HG03196 (cell line): Measurements from ENCODE around the gene MPHOSPH9.

ENCODE experiments used
- ATAC-seq: cut with Tn5 transposase; IDR thresholded peaks from one replicate; pipeline ENCODE4 v1.9.1; 2021; ENCODE audit not compliant: unreplicated experiment

Gene MPHOSPH9, protein sequence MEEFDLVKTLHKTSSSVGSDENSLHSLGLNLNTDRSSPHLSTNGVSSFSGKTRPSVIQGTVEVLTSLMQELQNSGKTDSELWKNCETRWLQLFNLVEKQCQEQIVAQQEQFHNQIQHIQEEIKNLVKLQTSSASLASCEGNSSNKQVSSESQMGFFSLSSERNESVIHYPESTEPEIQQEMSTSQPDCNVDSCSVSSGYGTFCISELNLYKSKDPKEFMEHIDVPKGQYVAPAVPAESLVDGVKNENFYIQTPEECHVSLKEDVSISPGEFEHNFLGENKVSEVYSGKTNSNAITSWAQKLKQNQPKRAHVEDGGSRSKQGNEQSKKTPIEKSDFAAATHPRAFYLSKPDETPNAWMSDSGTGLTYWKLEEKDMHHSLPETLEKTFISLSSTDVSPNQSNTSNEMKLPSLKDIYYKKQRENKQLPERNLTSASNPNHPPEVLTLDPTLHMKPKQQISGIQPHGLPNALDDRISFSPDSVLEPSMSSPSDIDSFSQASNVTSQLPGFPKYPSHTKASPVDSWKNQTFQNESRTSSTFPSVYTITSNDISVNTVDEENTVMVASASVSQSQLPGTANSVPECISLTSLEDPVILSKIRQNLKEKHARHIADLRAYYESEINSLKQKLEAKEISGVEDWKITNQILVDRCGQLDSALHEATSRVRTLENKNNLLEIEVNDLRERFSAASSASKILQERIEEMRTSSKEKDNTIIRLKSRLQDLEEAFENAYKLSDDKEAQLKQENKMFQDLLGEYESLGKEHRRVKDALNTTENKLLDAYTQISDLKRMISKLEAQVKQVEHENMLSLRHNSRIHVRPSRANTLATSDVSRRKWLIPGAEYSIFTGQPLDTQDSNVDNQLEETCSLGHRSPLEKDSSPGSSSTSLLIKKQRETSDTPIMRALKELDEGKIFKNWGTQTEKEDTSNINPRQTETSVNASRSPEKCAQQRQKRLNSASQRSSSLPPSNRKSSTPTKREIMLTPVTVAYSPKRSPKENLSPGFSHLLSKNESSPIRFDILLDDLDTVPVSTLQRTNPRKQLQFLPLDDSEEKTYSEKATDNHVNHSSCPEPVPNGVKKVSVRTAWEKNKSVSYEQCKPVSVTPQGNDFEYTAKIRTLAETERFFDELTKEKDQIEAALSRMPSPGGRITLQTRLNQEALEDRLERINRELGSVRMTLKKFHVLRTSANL

DNA sequence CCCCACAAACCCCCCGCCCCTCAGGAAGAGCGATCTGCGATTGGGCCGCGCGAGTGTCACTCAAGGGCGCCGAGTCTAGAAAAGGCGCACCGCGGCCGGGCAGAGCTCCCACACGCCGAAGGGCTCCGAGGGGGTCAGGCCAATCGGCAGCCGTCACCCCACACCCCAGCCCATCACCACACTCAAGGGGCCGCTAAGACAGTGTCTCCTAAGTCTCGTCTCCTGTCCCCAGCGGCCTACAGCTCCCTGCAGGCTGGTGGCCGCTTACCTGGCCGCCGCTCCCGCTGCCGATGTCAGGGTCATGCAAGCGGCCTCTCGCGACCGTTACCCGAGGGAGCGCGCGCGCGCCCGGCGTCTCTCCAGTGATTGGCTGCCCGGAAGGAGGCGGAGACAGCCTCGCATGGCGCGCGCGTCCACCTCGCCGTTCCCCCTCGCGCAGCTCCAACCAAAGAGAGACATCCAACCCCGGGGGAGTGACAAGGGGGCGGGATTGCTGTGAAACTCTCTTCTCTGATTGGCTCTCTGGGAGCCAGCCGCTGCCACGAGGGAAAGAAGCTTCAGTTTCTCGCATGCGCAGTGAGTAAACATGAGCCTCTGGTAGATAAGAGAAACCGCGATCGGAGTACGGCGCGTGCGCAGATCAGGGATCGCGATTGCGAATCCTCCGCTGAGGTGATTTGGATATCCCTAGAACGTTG, at the start of gene MPHOSPH9, which contains the start of gene MTRFR:
TSS of gene MPHOSPH9 (minus strand) at position 335 of the 698 bp plus-strand sequence. CDS start 2,777 bp downstream, outside the sequence.
TSS of gene MTRFR (plus strand) at position 630 of the 698 bp plus-strand sequence. CDS start 20,239 bp downstream, outside the sequence.
- ATAC-seq, result peak; percentile 79

DNA sequence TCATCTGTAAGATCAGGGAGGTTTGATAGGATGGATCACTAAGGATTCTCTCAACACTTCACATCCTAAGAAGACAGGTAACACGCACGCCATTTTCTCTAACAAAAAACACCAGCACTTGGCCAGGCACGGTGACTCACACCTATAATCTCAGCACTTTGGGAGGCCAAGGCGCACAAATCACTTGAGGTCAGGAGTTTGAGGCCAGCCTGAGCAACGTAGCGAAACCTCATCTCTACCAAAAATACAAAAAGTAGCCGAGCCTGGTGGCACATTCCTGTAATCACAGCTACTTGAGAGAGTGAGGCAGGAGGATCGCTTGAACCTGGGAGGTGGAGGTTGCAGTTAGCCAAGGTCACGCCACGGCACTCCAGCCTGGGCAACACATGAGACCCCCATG, 49.2 kb upstream of the MPHOSPH9 start:
- ATAC-seq, result no peak

DNA sequence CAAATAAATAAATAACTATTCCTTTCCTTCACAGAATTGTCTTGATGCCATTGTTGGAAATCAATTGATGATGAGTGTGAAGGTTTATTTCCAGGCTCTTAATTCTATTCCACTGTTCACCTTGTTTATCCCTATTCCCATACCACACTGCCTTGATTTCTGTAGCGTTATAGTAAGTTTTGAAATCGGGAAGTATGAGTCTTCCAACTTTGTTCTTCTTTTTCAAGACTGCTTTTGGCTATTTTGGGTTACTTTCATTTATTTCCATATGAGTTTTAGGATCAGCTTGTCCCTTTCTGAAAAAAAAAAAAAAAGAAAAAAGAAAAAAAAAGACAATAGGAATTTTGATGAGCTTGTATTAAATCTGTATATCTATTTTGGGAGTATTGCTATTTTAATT, 48.0 kb upstream of the MPHOSPH9 start:
- no peak for ATAC-seq

DNA sequence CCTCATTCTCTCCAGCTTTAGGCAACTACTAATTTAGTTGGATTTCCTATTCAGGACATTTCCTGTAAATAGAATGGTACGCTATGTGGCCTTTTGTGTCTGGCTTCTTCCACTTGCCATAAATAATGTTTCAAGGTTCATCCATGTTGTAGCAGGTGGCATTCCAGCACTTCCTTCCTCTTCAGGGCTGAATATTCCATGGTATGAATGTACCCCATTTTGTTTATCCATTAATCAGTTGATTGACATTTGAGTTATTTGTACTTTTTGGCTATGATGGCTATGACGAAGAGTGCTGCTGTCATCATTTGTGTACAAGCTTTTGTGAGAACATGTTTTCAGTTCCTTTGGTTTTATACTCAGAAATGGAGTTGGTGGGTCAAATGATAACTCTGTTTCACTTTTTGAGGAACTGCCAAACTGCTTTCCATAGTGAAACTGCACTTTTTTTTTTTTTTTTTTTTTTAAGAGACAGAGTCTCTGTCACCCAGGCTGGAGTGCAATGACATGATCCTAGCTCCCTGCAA, 45.2 kb upstream of the MPHOSPH9 start:
- peak; percentile 89 for ATAC-seq

DNA sequence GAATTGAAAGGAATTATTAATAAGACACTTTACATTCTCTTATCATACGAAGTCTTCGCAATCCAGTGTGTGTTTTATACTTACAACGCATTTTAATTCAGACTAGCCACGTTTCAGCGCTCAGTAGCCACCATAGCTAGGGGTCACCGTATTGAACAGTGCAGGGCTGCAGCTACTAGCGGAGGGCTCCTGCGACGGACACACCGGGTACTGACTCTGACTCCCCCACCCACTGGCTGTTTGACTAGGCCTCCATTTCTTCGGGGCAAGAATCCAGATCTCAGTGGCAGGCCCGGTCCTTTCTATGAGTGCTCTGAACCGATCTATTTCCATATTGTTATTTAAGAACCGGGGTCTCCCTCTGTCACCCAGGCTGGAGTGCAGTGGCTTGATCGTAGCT, 40.2 kb upstream of the MPHOSPH9 start:
- ATAC-seq, result no peak

DNA sequence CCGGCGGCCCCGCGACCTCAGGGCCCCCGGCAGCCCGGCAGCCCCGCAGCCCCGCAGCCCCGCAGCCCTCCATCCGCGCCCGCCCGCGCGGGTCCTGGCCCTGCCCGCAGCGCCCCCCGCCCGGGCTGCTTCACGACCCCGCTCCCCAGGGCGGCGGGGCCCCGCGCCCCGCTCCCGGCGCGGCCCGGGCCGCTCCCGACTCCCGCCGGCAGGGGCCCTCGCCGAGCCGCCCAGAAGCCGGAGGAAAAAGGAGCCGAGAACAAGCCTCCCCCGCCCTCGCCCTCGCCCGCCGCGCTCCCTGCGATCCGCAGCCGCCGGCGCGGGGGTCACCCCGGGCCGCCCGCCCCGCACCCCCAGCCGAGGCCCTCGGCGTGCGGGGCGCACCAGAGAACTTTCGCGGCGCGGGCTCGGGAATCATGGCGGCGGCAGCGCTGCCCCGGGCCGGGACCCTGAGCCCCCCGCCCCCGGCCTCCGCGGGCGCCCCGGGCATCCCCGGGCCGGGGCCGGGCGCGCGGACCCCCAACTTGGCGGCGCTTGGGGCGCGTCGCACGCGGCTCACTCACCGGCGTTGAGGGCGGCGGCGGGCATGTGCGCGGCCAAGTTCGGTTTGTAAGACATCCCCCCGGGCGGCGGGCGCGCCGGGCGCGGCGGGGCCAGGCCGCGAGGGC, 38.2 kb upstream of the MPHOSPH9 start:
- ATAC-seq, result peak; percentile 38

DNA sequence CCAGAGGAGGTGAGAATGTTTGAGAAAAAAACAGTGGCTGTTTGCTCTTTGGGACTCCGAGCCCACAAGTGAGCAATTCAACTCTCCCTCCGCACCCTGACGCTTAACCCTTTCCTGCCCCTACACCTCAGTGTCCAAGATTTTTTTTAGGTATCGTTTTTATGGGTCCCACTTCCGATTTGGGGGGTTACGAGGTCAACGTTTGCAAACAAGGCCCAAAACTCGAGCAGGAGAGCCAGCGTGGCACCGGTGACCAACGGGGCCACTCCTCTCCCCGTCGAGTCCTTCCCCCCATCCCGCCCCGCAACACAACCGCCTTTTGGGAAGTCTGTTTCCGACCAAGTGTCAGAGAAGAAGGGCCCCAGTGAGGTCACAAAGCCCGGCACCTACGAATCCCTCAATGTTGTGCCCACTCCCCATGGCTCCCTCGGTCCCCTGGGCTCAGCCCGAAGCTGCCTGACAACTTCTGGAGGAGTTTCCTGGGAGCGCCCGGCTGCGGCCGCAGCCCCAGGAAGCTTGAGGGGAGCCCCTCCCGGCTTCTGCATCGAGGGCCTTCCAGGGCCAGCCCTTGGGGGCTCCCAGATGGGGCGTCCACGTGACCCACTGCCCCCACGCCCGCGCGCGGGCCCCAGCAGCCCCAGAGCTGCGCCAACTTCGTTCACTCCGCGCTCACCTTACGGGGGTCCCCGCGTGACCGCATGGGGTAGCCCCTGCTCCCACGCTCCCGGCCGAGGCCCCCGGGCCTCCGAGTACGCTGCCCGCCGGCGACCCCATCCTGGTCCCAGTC, 37.5 kb upstream of the MPHOSPH9 start:
- no peak for ATAC-seq

DNA sequence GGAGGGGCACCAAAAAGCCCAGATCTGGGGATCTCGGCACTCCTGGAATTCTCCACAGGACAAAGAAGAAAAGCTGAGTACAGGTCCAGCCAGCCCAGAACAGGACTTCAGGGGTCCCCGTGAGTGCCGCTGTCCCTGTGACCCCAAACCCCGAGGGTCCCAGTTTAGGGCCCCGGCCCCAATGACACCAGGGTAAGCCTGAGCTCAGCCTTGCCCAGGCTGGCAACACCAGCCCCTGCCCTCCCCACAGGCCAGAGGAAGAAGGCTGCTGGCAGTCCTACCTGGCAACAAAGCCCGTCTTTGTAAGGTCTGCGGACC, 36.9 kb upstream of the MPHOSPH9 start:
- ATAC-seq, result no peak

DNA sequence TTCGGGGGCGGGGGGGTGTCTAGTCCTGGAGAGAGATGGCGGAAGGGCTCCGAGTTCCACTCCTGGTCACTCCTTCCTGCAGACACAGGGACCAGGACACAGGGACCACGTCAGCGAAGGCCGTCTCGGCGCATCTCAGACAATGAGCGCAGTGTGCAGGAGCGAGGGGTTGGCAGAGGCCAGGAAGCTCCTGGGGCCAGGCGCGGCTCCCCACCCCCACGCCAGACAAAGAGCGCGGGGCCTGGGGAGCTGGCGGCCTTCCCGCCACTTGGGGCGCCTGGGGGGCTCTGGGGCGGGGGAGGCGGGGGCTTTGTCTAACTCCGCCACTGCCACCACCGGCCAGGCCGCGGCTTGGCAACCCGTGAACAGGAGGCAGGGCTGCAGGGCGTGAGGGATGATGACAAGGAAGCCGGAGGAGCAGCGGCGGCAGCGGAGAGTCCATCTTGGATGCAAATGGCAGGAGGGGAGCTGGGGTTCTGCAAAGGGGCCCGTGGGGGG, 36.5 kb upstream of the MPHOSPH9 start:
- no peak for ATAC-seq

DNA sequence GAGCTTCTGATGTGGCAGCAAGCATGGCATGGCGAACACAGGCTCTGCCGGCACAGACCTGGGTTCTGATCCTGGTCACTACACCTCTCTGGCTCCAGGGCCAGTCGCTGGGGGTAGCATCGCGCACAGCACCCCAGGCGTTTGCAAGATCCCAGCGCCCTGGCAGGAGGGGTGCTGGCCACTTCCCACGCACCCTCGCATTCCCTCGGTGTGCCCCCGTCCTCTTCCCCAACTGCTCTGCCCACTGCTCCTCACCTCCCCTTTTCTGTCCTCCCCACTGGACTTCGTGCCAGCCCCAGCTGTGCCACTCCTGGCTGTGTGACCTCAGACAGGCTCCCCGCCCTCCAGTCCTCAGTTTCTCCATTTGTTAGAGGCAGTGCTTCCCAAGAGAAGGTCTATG, 35.9 kb upstream of the MPHOSPH9 start:
- no peak for ATAC-seq

DNA sequence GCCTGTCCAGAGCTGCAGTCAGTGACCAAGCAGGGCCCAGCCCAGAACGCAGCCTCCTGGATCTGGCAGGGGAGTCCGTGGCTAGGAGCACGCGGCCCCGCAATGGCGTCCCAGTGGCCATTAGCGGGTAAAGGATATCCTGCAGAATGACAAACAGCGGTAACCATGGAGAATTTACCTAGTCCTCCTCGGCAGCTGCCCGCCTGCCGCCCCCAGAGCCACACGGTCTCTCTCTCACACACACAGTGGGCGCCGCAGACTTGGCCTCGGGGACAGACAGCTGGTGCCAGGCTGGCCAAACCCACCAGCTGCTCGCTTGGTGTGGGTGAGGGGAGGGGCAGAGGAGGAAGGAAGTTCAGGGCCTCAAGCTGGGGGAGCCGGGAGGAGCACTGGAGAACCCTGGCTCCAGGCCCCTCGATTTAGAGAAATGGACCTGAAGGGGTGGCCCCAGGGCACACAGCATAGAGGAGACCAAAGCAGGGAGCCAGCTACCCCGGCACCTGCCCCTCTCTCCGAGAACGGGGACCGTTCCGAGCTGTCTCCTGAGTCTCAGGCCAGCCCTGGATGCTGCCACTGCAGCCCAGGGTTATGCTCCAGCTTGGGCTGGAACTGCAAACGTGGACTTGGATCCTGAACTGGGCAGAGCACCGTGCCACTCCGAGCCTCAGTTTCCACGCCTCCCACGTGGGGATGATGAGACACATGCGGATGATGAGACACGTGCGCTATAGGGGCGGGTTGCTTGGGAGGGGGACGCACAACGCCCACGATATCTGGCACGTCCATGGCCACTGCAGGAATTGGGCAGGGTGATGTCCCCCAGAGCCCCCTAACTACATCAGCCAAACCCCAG, 35.3 kb upstream of the MPHOSPH9 start:
- ATAC-seq, result no peak

DNA sequence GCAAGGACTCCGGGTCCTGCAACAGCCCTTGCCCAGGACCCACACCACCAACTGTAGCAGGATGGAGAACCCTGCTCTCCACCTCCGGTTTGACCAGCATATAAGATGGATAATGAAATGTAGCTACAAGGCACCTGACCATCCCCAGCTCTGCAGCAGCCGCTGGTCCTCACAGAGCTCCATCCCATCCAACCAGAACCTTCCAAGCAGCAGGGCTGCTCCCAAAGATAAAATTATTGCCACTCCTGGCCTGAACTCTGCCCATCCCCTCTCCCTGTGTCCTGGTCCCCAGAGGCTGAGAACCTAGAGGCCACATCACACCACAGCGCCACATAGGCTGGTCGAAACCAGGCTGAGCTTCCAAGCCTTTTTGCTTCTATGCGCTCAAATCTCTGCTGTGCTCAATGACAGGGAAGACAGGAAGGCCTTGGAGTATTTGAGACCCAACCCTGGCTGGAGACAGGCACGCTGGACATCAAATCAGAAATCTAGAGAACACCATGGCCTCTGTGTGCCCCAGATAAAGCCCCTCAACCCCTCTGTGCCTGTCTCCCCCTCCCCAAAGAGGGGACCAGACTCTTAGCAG, 34.5 kb upstream of the MPHOSPH9 start:
- ATAC-seq, result no peak

DNA sequence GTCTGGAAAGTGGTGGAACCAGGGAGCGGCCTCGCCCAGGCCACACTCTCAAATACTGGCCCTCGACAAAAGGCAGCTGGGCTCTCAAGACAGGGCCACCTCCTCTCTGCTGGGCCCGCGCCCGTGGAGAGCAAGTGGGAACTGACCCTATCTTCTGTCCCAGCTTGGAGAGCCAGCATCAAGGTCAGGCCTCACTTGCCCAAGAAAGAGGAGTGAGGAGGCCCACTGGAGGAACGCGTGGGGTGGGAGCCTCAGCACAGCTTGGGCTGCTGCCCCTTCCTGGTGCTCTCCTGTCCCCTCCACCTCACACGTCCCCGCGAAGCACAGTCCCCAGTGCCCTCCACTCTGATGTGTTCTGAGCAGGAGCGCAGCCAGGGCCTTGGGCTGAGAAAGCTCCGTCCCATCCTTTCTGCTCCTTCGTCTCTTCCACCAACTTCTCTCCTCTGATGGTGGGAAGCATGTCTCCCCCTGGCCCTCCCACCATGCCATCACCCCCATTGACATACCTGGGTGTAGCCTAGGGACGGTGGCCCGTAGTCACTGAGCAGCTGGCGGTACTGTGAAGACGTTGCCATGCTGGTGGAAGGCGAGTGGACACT, 33.8 kb upstream of the MPHOSPH9 start:
- ATAC-seq, result no peak

DNA sequence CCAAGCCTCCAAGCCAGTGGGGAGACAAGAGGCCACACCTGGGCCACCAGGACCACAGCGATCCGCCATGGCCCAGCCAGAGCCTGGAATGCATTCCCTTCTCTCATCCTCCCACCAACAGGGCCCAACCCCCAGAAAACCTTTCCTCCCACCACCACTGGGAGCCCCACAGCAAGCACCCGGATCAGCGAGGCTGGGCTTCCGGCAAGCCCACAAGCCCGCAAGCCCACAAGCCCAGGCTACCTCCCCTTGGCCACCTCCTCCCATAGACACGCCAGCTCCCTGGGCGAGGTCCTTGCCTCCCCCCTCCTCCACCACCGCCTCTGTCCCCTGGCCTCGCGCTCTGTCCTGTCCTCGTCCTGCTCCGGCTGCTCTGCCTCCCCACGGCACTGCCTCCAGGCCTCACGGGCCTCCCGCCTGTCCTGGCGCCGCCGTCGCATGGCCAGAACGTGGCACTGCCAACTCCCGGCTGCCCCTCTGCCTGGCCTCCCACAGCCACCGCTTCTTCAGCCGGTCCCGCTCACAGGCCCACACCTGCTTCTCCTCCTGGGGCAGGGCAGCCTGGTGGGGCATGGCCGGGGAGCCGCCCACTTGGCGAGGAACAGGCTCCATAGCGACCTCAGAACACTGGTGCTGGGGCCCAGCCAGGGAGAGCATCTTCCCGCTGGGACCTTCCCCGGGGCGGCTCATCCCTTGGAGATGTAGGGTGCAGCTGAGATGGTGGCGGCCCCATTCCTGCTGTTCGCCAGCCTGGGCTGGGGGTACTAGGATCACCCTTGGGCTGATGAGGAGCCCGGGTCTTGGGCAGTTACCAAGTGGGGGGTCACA, 33.1 kb upstream of the MPHOSPH9 start:
- no peak for ATAC-seq

DNA sequence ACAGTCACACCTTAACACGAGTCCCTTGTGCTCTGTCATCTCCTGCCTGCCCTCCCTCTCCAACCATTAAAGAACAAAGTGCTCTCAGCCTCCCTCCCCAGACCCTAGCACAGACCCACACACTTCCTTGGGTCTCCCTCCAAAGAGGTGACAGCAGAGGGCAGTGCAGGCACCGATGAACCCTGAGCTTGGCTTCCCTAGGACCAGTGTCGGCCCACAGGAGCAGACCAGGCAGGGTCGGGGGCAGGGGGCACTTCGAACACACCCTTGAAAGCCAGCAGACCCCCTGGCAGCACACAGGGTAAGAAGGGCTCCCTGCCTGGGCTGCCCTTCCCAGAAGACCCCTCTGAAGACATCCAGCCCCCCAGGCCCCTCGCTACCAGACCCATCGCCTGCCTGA, 31.7 kb upstream of the MPHOSPH9 start:
- no peak for ATAC-seq

DNA sequence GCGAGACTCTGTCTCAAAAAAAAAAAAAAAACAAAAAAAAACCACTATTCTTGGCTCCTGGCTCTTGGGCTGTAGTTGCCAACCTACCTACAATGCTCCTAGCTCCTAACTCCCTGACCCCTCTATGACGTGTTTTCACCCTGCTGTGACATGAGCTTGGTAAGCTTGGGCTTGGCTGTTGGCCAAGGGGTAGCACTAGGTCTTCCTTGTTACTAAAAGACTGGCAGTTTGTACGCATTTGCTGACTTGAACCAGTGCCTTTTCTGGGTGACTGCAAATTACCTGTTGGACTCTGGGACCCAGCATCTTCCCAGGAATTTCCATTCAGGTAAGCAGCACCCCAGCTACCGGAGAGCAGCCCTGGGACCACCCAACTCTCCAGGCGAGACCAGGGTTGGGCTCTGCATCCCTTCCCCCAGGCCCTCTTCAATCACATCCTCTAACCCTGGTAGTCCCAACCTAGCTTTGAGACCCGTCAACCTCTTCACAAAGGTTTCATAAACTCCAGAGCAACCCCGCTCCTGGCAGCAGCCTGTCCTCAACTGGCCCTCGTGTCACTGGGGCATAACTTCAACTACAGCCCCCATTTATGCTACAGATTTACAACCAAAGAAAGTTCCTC, 30.4 kb upstream of the MPHOSPH9 start:
- no peak for ATAC-seq
